HepG2 (cell line): Measurements from ENCODE around the gene SHTN1. TPM values are rescaled to one million over a fixed set of nuclear protein-coding genes. Genes with fewer than 3 reads are reported as not detected.
A peak's percentile ranks its signal among the peaks of the same experiment; 100 is the strongest.

ENCODE experiments used
- AFF4 ChIP-seq: sonication (generic); formaldehyde crosslinking; IDR thresholded peaks from 2 replicates; pipeline ENCODE4 v1.4.0; 2020; ENCODE audit warnings: missing genetic modification reagents
- CEBPG ChIP-seq: IDR thresholded peaks from 2 replicates; pipeline ENCODE4 v1.6.1; 2016
- GATA4 ChIP-seq: sonication (generic); IDR thresholded peaks from 2 replicates; pipeline ENCODE4 v1.6.1; 2016; ENCODE audit warnings: antibody characterized with exemption, low read depth, borderline replicate concordance
- HHEX ChIP-seq: IDR thresholded peaks from 2 replicates; pipeline ENCODE4 v1.6.1; 2016; ENCODE audit warnings: control low read depth
- KLF16 ChIP-seq, 2 experiments: sonication (generic) in 1 of 2; formaldehyde crosslinking in 1 of 2; IDR thresholded peaks; 2 replicates each; pipeline versions ENCODE4 v1.6.1 to v1.8.0; 2016 to 2023; ENCODE audit warnings: missing genetic modification reagents in 2 of 2, missing compliant biosample characterization in 1 of 2
- NFE2 ChIP-seq: sonication (generic); formaldehyde crosslinking; IDR thresholded peaks from 2 replicates; pipeline ENCODE4 v1.4.0; 2020; ENCODE audit warnings: missing genetic modification reagents
- PHB2 ChIP-seq: fragments of 450-650 bp; IDR thresholded peaks from 2 replicates; pipeline ENCODE4 v1.6.1; 2018; ENCODE audit not compliant: partially characterized antibody
- PRDM4 ChIP-seq: sonication (generic); formaldehyde crosslinking; IDR thresholded peaks from 2 replicates; pipeline ENCODE4 v1.9.0; 2021; ENCODE audit warnings: missing genetic modification reagents, borderline replicate concordance
- RNF2 ChIP-seq: fragments of 450-650 bp; conservative IDR thresholded peaks from 2 replicates; pipeline ENCODE4 v1.6.1; 2016; ENCODE audit warnings: low read depth
- SRF ChIP-seq: IDR thresholded peaks from 2 replicates; pipeline ENCODE4 v1.6.1; 2011; ENCODE audit warnings: mild to moderate bottlenecking, low read depth, low read length, moderate library complexity
- TCF12 ChIP-seq, 2 experiments: fragments of 450-650 bp in 1 of 2; sonication (generic) in 1 of 2; formaldehyde crosslinking in 1 of 2; IDR thresholded peaks; 2 replicates each; pipeline versions ENCODE4 v1.6.1 to v1.8.0; 2017 to 2022; ENCODE audit warnings: antibody characterized with exemption in 1 of 2, mild to moderate bottlenecking in 1 of 2, missing genetic modification reagents in 1 of 2, moderate library complexity in 1 of 2
- TEAD2 ChIP-seq: sonication (generic); formaldehyde crosslinking; IDR thresholded peaks from 2 replicates; pipeline ENCODE4 v1.9.0; 2021; ENCODE audit warnings: missing genetic modification reagents
- XBP1 ChIP-seq: sonication (generic); formaldehyde crosslinking; IDR thresholded peaks from 2 replicates; pipeline ENCODE4 v1.5.0; 2020; ENCODE audit warnings: missing genetic modification reagents
- ZNF563 ChIP-seq: sonication (generic); formaldehyde crosslinking; IDR thresholded peaks from 2 replicates; pipeline ENCODE4 v1.8.0; 2022; ENCODE audit warnings: mild to moderate bottlenecking, moderate library complexity, missing genetic modification reagents
- ZNF75D ChIP-seq: sonication (generic); formaldehyde crosslinking; IDR thresholded peaks from 2 replicates; pipeline ENCODE4 v1.8.1; 2023; ENCODE audit warnings: missing genetic modification reagents, mild to moderate bottlenecking, borderline replicate concordance
- polyA plus RNA-seq, 8 experiments: library from polyadenylated mRNA; depleted of rRNA in 3 of 8; stranded (reverse) in 7 of 8; unstranded in 1 of 8; fragments of >200 nt; fragmentation: Illumina TruSeq in 4 of 8; extraction: Trizol in 4 of 8; gene quantifications; 2 replicates each; pipeline versions ENCODE4 v1.2.1 to v1.2.3, GENCODE V29; 2011 to 2016; ENCODE audit warnings: low read depth in 4 of 8, missing spikeins in 1 of 8, mixed read lengths in 1 of 8; ENCODE audit not compliant: insufficient read depth in 1 of 8
- total RNA-seq, 5 experiments: library from RNA; depleted of rRNA; stranded (reverse); fragments of >200 nt; fragmentation: Illumina TruSeq; extraction: Trizol; gene quantifications; 2 replicates each; pipeline ENCODE4 v1.2.3, GENCODE V29; 2016; ENCODE audit warnings: low read depth in 1 of 5
- TF ChIP-seq, protein P1 (sequence below): sonication (generic); formaldehyde crosslinking; IDR thresholded peaks from 2 replicates; pipeline ENCODE4 v1.9.0; 2022; ENCODE audit warnings: low read depth, missing genetic modification reagents
- TF ChIP-seq, protein P2 (sequence below): sonication (generic); formaldehyde crosslinking; IDR thresholded peaks from 2 replicates; pipeline ENCODE4 v1.5.1; 2020; ENCODE audit warnings: mild to moderate bottlenecking, missing genetic modification reagents, borderline replicate concordance

The SHTN1 gene
- total and polyA plus RNA-seq, 2 of the 13 experiments (the other 11 are each of a cell fraction or from before 2014, with no cell fraction given) = 11.3 to 15.6 TPM

DNA sequence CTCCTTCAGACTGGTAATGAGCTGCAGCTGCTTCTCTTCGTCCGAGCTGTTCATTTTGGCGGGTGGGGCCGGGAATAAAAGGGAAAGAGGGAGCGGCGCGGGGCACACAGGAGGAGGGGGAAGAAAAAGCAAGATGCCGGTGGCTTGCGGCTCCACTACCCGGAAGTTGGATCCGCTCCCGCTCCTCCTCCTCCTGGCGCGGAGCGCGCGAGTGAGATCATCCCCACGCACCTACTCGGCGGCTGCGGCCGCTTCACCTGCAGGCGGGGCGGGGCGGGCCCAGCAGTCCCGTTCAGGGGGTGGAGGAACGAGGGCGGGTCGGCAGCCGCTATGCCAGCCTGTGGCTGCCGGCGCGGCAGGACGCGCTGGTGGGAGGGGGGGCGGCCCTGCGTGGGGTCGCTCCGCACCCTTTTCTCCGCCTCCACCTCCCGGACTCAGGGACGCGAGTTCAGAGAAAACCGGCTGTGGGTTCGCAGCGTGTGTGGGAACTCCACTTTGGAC is at the start of gene SHTN1 (continued):
- no peak for TF ChIP-seq HHEX (CRISPR knock-in tag)
- no peak for TF ChIP-seq SRF
- no peak for TF ChIP-seq TEAD2 (CRISPR knock-in tag)
- no peak for TF ChIP-seq XBP1 (CRISPR knock-in tag)
- TF ChIP-seq PRDM4 = no peak
- TF ChIP-seq, protein P1, sequence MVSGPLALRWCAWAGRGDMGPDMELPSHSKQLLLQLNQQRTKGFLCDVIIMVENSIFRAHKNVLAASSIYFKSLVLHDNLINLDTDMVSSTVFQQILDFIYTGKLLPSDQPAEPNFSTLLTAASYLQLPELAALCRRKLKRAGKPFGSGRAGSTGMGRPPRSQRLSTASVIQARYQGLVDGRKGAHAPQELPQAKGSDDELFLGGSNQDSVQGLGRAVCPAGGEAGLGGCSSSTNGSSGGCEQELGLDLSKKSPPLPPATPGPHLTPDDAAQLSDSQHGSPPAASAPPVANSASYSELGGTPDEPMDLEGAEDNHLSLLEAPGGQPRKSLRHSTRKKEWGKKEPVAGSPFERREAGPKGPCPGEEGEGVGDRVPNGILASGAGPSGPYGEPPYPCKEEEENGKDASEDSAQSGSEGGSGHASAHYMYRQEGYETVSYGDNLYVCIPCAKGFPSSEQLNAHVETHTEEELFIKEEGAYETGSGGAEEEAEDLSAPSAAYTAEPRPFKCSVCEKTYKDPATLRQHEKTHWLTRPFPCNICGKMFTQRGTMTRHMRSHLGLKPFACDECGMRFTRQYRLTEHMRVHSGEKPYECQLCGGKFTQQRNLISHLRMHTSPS (CRISPR knock-in tag) = no peak
- TF ChIP-seq CEBPG = no peak
- TF ChIP-seq, protein P2, sequence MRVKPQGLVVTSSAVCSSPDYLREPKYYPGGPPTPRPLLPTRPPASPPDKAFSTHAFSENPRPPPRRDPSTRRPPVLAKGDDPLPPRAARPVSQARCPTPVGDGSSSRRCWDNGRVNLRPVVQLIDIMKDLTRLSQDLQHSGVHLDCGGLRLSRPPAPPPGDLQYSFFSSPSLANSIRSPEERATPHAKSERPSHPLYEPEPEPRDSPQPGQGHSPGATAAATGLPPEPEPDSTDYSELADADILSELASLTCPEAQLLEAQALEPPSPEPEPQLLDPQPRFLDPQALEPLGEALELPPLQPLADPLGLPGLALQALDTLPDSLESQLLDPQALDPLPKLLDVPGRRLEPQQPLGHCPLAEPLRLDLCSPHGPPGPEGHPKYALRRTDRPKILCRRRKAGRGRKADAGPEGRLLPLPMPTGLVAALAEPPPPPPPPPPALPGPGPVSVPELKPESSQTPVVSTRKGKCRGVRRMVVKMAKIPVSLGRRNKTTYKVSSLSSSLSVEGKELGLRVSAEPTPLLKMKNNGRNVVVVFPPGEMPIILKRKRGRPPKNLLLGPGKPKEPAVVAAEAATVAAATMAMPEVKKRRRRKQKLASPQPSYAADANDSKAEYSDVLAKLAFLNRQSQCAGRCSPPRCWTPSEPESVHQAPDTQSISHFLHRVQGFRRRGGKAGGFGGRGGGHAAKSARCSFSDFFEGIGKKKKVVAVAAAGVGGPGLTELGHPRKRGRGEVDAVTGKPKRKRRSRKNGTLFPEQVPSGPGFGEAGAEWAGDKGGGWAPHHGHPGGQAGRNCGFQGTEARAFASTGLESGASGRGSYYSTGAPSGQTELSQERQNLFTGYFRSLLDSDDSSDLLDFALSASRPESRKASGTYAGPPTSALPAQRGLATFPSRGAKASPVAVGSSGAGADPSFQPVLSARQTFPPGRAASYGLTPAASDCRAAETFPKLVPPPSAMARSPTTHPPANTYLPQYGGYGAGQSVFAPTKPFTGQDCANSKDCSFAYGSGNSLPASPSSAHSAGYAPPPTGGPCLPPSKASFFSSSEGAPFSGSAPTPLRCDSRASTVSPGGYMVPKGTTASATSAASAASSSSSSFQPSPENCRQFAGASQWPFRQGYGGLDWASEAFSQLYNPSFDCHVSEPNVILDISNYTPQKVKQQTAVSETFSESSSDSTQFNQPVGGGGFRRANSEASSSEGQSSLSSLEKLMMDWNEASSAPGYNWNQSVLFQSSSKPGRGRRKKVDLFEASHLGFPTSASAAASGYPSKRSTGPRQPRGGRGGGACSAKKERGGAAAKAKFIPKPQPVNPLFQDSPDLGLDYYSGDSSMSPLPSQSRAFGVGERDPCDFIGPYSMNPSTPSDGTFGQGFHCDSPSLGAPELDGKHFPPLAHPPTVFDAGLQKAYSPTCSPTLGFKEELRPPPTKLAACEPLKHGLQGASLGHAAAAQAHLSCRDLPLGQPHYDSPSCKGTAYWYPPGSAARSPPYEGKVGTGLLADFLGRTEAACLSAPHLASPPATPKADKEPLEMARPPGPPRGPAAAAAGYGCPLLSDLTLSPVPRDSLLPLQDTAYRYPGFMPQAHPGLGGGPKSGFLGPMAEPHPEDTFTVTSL (CRISPR knock-in tag) = no peak
- TF ChIP-seq TCF12 (IDR thresholded peaks at IDR 0.05) = no peak
- no peak for TF ChIP-seq TCF12 (CRISPR knock-in tag; IDR thresholded peaks at IDR 0.05)
- TF ChIP-seq ZNF75D (CRISPR knock-in tag) = no peak
- TF ChIP-seq KLF16 (CRISPR knock-in tag; IDR thresholded peaks at IDR 0.05) = no peak; a peak in 1 of 4 replicates
- TF ChIP-seq ZNF563 (CRISPR knock-in tag) = no peak
- no peak for TF ChIP-seq NFE2 (CRISPR knock-in tag)
- TF ChIP-seq GATA4 = 0 out of 2 replicates have a peak, but pooled peaks have one; percentile 9
- no peak for TF ChIP-seq RNF2
- TF ChIP-seq AFF4 (CRISPR knock-in tag) = no peak
- no peak for TF ChIP-seq PHB2
